HG03060 (cell line): ENCODE measurements around the gene GBX2.

Experiments
- ATAC-seq: cut with Tn5 transposase; IDR thresholded peaks from one replicate; pipeline ENCODE4 v1.9.1; 2021; ENCODE audit warnings: low read depth, moderate number of reproducible peaks; ENCODE audit not compliant: unreplicated experiment

The GBX2 gene

DNA sequence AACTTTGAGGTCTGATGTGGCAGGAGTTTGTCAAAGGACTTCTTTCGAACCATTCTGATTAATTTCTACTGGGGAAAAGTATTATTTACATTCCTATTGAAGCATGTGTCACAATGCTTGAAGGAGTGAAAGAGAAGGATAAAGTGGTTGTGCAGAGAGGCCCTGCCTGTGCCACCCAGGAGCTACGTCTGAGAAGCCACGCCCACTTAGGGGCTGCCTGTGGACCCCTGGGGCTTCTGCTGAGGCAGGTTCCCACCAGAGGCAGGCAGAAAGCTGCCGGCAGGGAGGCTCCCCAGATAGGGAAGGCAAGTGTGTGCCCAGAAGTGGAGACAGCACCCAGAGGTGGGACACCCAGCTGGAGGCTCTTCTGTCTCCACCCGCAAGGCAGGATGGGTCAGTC, 47.4 kb downstream of the GBX2 start:
- no peak for ATAC-seq

DNA sequence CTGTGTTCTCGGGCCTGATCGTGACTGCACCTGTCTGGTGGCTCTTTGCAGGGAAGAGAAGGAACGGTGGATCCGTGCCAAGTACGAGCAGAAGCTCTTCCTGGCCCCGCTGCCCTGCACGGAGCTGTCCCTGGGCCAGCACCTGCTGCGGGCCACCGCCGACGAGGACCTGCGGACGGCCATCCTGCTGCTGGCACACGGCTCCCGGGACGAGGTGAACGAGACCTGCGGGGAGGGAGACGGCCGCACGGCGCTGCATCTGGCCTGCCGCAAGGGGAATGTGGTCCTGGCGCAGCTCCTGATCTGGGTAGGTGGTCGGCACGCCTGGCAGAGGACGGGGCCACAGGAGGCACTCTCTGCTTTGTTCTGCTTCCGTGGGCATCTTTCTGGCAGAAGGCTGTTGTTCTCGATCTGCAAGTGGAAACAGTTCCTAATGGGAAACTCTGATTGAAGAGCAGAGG, 48.0 kb downstream of the GBX2 start:
- ATAC-seq = no peak

DNA sequence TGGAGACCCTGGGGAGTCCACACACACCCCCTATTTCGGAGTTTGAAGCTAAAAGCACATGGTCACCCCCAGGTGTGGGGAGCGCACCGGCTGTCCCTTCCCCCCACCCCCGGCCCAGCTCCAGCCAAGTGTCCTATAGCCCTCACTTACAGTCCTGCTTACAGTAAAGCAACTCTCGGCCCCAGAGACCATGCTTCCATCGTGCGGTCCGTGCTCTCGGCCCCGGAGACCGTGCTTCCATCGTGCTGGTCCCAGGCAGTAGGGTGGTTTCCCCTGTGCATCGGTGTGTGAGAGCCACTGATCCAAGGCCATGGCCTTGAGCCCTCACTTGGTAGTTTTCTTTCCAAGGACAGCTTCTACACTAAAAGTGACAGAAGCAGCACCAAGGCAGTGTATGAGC, 48.7 kb downstream of the GBX2 start:
- ATAC-seq = no peak

DNA sequence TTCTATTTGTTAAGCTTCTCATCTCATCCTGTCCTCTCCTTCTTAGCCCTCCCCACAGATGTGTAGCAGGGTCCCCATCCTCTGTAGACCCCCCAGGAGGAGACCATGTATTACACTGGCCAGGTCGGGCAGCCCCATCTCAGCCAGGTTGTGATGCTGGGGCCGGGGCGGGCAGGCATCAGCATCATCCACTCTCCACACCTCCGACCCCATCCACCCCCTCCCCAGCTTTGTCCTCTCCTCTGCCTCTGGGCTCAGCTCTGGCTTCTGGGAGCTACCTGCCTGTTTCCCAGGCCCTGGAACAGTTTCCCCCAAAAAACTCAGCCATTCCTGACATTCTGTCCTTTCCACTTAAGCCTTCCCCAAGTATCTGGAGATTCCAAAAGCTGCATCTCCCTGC, 49.2 kb downstream of the GBX2 start:
- no peak for ATAC-seq

DNA sequence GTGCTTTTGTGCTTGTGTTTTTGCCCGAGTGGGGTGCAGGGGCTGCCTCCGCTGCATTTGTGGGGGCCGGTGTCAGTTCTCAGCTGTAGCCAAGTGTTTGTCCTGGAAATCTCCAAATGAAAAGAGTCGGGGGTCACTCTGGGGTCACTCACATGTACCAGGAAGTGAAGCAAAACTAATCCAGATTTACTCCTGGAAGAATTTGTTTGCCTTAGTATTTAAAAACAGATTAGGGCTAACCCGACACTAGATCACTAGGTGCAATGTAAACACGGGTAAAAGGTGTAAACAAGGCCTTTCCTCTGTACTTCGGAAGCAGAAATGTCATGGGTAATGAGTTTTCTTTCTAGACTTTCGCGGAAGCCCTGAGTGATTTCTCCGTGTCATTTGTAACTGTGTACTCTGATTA, 50.3 kb downstream of the GBX2 start:
- ATAC-seq = no peak

DNA sequence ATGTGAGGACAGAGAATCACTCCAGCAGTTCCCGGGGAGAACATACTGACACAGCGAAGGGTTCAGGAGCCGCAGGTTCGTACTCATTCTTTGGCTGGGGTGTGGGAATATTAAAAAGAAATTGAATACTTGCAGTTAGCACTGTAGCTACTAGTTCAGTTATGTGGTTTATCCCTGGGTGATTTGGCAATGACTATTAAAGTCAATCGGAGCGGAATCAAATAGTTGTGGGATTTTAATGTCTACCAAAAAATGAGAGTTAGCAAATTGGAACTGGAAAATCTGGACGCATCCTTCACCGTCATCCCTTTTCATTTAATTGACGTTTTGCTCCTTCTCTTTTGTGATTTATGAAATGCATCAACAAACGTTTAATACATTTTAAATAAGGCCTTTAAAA, 50.8 kb downstream of the GBX2 start:
- no peak for ATAC-seq
